ENCODE results near the gene NTF3.

GRCh38 chr12:5460817-5461216 lies 28.9 kb downstream of the NTF3 start:
- TF ChIP-seq POLR2AphosphoS5 (IDR thresholded peaks at IDR 0.05) (no peak), CTCF (IDR thresholded peaks at IDR 0.05) (no peak)

Data from upper lobe of left lung (tissue), 4 donors.